ENCODE measurements around the gene KCNQ4. TPM values are rescaled to one million over a fixed set of nuclear protein-coding genes. Genes with fewer than 3 reads are reported as not detected.

KCNQ4 gene
- total and polyA plus RNA-seq, 2 of the 8 experiments (the other 6 are each of a cell fraction or from before 2014, with no cell fraction given), result 2.2 to 3.9 TPM

- TF ChIP-seq SP4 (IDR thresholded peaks at IDR 0.05; ENCODE audit: low read length), result no peak
- TF ChIP-seq POU5F1 (IDR thresholded peaks at IDR 0.05; ENCODE audit: low read depth, low read length), result no peak
- TF ChIP-seq BCL11A (IDR thresholded peaks at IDR 0.05; ENCODE audit: low read depth in 2 of 2, low read length in 2 of 2), result no peak
- no peak for TF ChIP-seq CHD2 (IDR thresholded peaks at IDR 0.05; ENCODE audit: low read length)
- no peak for TF ChIP-seq GABPA (IDR thresholded peaks at IDR 0.05; ENCODE audit: borderline replicate concordance, insufficient read depth, low read length)
- no peak for TF ChIP-seq SIN3A (conservative IDR thresholded peaks at IDR 0.05 in 1 of 2, IDR thresholded peaks at IDR 0.05 in 1 of 2; ENCODE audit: low read depth in 1 of 2, low read length in 2 of 2)
- no peak for TF ChIP-seq CHD7 (IDR thresholded peaks at IDR 0.05; ENCODE audit: insufficient replicate concordance, low read length)
Observed at GRCh38 chr1:40794048-40794447, 10.5 kb downstream of the KCNQ4 start (continued).
